HG02588 (cell line): ENCODE measurements around the gene SNRNP25.
A peak's percentile ranks its signal among the peaks of the same experiment; 100 is the strongest.

Experiments
- ATAC-seq: cut with Tn5 transposase; IDR thresholded peaks from one replicate; pipeline ENCODE4 v1.9.1; 2021; ENCODE audit warnings: mild to moderate bottlenecking, moderate library complexity; ENCODE audit not compliant: unreplicated experiment

SNRNP25 gene

DNA sequence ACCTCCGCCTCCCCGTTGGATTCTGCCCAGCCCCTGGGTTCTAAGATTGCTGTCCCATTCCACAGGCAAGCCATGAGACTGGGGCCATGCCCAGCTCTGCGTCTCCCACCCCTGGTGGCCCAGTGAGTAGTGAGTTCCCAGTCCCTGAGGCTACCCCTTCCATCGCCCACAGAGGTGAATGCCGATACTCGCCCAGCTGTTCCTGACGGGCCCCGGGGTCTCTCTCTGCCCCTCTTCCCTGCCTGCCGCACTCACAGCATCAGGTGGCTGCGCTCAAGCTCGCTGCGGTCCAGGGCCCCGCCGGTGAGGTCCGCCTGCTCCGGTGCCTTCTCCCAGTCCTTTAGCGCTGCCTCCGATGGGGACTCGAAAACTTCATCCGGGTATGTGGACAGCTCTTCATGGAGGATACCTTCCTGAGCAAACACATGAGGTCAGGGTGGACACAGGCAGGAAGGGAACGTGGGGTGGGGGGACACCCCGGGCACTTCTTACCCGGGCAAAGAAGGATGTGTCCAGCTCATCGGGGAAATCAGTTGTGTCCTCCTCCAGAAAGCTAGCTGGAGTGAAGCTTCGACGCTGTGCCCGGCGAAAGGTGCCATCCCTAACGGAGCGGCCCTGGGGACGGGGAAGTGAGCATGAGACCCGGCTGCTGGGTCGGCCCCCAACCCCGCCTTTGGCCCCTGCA is 8.8 kb downstream of the SNRNP25 start:
- no peak for ATAC-seq

DNA sequence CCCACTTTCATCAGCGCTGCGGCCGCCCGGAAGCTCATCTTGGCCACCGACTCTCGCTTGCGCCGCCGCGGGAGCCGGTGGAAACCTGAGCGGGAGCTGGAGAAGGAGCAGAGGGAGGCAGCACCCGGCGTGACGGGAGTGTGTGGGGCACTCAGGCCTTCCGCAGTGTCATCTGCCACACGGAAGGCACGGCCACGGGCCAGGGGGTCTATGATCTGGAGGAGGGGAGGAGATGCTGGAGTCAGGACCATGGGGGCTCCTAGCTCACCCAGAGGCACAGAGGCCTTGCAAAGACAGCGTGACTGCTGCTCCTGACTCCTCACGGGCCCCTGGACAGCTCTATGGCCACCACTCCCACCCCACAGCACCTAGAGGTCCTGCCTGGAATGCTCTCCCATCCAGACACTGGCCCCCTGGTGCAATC is 9.4 kb downstream of the SNRNP25 start:
- ATAC-seq, result no peak

DNA sequence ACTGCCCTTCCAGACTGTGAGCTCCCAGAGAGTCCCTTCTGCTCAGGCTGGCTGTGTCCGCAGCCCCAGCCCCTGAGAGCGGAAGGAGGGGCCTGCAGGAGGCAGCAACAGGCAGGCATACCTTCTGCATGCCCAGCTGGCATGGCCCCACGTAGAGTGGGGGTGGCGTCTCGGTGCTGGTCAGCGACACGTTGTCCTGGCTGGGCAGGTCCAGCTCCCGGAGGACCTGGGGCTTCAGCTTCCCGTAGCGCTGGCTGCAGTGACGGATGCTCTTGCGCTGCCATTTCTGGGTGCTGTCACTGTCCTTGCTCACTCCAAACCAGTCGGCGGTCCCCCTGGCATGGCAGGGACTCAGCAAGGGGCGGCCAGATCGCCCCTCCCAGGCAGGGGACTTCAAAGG is 9.8 kb downstream of the SNRNP25 start:
- ATAC-seq, result no peak

DNA sequence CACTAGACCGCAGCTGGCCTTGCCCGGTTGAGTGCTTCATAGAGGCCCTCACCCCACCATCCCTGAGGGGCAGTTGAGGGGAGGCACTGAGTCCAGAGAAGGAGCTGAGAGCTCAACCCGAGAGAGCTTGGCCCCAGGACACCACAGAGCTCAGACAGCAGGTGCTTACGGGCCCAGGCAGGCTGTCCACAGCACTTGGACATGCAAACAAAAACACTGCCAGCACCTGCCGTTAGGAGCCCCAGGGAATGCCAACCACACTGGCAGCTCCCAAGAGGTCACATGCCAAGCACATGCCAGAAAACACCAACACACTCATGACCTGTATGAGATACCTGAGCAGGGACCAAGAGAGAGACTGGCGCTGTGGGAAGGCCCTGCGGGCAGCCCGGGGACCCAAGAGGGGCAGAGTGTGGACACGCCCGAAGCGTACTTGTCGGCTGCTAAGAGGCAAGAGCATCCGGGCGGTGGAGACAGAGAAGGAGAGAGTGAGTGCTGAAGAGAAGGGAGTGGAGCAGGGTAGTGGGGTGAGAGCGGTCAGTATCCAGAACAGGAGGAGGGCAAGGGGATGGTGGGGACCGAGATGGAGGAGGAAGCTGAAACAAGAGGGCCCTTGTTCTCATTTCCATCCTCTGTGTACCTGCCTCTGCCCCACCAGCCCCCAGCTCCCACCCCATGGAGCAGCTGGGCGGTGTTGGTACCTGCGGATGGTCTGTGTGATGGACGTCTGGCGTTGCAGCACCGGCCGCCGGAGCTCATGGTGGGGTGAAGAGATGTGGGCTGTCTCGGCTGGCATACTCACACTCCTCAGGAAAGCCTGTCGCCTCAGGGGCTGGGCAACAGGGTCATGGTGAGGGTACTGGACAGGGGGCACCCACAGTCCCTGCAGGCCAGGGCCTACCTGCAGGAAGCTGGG is 10.6 kb downstream of the SNRNP25 start:
- ATAC-seq, result no peak

DNA sequence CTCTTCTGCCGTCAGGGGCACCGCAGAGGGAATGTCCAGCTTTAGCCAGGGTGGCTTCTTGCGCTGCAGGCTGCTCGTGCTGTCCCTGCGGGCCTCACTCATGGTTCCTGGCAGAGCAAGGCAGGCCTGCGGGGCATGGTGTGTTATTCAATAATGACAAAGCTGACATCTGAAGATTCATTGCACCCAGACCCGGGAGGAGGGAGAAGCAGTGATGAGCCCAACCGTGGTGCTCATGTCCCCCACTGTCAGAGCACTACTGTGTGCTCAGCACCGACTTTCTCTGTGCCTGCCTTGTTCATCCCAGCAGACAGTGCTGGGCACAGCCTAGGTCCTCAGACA is 11.3 kb downstream of the SNRNP25 start:
- no peak for ATAC-seq

DNA sequence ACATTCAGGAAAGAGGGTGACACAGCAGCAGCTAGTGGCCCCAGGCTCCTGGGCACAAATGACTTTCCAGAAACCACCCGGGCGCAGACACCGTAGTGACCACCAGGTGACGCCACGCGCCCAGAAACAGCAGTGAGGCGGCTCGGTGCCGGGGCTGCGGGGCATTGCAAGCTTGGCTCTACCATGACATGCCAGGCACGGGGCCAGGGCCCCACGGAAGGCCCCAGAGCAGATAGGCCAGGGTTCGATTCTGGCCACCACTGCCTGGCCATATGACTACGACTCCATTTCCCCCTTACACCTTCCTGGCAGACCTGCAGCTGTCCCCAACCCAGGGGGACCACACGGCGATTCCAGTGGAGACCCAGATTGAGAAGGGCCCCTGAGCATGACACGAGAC is 12.1 kb downstream of the SNRNP25 start:
- ATAC-seq, result peak; percentile 44

DNA sequence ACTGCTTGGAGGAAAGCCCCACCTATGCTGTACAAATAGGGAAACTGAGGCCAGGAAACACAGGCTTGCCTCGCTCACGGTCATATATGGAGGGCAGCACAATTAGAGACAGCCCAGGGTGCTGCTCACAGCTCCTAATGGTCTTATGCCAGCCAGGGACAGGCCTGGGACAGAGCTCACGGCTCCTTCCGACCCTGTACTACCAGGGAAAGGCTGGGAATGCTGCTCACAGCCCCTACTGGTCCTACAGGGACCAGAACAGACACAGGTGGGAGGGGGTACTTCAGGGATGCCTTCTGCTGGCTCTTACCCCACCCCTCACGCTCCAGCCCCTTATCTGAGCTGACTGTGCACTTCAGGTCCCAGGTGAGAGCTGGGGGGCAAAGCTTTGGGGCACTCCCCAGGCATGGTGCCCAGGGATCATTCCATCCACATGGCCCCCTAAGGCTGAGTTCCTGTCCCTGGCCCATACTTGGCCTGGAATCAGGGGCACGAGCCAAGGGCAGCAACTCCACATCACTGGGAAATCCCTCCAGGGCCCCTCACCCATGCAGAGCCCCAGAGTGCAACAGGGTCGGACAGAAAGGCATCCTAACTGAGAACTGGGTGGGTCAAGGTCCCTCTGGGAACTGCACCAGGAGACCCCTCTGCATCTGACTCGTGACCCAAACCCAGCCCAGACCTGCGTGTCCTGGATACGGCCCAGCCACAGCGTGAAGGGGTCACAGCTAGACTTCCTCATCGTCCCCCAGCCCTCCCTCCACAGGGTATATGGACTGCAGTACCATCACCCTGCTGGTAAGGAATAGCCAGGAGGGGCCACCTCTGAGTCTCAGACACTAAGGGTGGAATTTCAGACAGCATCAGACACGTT is 12.9 kb downstream of the SNRNP25 start:
- ATAC-seq, result no peak

DNA sequence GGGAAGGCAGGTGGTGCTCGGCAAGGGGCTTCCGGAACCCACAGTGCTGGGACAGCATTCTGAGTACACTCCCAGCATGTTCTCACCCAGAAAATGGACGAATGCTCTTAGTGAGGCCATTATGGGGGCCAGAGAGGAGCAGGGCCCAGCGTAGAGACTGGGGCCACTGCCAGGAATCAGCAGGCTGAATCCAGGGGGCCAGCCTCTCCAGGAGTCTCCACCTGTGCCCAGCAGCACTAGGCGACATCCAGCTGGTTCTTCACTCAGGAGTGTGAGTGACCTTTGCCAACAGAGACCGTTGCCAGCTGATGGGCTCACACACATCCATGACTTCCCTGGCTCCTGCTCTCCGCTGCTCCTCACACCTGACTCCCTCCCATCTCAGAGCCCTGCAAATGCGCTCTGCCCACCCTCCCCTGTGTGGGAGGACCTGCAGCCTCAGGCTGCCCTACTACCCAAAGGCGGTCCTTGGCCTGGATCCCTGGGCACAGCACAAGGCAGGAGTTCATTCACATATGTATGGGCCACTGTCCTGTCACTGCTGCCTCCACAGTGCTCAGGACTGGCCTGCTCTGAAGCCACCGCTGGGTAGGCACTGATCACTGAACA is 13.7 kb downstream of the SNRNP25 start:
- no peak for ATAC-seq

DNA sequence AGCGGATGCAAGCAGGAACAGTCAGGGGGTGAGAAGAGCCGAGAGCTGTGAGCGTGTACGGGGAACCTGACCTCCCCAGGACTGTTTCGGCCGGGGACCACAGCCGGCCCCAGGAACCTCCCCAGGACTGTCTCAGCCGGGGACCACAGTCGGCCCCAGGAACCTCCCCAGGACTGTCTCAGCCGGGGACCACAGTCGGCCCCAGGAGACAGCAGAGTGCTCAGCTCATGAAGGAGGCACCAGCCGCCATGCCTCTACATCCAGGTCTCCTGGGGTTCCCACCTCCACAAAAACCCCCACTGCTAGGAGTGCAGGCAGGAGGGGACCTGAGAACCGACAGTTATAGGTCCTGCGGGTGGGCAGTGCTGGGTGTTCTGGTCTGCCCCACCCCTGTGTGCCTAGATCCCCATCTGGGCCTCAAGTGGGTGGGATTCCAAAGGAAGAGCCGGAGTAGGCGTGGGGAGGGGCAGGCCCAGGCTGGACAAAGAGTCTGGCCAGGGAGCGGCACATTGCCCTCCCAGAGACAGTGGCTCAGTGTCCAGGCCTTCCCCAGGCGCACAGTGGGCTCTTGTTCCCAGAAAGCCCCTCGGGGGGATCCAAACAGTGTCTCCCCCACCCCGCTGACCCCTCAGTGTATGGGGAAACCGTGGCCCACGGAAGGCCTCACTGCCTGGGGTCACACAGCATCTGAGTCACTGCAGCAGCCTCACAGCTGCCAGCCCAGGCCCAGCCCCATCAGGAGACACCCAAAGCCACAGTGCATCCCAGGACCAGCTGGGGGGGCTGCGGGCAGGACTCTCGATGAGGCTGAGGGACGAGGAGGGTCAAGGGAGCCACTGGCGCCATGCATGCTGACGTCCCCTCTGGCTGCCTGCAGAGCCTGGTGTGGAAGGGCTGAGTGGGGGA is 14.5 kb downstream of the SNRNP25 start:
- ATAC-seq, result no peak

DNA sequence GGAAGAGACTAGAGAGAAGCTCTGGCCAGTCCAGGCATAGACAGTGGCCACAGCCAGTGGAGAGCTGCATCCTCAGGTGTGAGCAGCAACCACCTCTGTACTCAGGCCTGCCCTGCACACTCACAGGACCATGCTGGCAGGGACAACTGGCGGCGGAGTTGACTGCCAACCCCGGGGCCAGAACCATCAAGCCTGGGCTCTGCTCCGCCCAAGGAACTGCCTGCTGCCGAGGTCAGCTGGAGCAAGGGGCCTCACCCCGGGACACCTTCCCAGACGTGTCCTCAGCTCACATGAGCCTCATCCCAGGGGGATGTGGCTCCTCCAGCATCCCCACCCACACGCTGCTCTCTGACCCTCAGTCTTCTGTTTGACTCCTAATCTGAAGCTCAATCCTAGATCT is 15.6 kb downstream of the SNRNP25 start:
- no peak for ATAC-seq

DNA sequence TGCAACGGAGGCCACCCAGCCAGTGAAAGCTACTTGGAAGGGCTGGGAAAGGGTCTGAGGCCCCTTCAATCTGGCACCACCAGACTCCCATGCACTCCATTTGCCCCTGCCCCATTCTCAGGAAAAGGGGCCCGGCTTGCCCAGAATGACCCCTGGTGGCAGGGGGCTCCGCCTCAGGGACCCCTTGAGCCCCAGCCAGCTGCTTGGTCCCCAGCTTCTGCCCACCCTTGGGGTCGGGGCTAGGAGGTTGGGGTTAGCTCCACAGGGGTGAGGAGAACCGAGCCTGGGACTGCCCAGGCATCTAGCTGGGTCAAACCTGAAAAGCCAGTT is 17.5 kb downstream of the SNRNP25 start:
- ATAC-seq, result no peak

DNA sequence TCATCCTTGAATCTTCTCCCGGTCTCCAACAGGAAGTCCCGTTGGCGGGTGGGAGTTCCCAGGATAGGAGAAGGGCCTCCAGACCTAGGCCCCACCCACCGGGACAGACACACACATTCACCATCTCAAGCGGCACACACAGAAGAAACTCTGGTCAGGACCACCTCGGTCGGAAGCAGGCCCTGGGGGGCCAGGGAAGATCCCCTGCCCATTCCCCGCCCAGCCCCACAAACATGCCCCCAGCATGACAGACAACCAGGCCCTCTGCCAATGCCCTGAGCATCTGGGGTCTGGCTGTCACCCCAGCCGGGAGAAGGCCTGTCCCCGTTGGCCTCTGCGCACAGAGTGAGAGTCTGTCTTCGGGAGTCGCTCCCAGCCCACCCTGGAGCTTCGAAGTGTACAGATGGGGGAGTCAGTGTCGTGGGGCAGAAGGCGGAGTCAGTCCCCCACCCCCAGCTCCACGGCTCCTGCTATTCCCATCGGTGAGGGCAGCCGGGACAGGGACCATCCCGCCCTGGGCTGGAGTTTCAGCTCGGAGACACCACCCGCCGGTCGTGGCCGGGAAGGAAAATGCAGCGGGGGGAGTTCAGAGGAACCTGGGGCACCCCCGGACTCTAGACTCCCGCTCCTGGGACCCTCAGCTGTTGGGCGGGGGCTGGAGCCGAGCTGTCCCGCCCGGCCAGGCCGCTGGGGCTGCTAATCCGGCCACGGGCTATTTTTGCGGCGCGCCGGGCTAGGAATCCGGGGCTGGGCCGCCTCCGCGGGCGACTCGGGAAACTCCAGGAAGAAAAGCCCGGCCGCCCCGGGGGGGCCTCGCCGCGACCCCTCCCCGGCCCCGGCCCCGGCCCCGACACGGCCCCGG is 18.1 kb downstream of the SNRNP25 start:
- ATAC-seq, result no peak

DNA sequence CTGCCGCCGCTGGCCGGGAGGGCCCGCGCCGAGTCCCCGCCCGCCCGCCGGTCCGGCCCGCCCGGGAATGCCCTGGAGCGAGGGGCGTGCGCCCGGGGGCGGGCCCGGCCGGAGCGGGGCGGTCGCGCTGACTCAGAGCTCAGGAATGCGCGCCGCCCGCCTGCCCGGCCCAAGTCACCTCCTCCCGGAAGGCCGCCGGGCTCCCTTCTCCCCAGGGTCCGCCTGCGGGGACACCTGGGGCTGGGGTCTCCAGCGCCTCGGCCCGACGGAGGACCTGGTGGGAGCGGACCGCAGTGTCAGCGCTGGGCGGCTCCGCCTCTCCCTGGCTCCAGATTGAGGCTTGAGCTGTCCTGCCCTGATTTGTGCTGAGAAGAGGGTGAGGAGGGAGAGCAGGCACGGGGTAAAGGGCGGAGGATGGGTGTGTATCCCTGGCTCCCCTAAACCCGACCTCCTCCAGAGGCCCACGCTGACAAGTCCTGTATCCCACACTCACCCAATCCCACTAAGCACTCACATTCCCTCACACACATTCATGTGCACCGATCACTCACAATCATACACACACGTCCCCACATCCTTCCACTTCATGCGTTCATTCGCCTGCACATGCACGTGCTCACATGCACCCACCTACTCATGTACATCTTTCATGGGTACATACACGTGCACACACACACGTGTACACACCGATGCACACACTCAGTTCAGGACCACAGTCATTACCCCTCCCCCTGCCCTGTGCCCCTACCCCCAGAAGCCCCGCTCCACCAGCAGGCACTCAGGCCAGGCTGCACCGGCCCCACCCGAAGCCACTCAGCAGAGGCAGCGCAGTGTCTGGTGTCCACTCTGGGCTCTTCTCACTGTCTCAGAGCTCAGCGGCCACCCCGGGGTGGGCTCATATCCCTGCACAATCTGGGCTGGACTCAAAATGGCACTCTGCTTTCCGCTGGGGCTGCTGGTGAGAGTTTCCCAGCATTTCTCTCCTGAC is 19.2 kb downstream of the SNRNP25 start, which contains the start of gene RHBDF1:
TSS of gene RHBDF1 (minus strand) at position 71 of the 988 bp plus-strand sequence. CDS start 7,616 bp downstream, outside the sequence.
- ATAC-seq, result no peak

DNA sequence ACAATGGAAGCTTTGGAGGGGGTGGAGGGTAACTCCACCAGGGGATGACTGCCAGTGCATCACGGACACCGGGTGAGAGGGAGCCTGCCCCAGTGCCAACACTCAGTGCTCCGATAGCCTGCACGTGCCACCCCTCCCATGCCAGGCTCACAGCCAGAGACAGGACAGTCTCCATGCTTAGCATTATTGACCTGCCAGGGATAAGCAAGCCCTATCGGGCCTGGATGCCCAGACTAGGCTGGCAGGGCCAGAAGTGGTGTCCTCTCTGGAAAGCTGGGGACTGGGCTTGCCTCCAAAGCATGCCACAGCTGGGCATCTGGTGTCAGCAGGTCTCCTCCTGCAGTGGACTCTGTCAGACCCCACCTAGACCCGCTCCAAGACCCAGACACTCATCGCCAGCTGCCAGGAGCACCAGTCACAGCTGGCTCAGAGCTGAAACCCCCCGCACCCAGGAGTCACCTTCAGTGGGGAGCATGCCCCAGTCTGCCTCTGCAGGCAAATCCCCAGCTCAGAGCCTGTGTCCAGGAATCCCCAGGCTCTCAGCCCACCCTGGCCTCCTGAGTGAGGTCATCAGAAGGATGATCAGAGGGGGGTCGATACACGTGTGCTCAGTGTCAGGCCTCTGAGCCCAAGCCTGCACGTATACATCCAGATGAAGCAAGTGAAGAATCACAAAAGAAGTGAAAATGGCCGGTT is 20.6 kb downstream of the SNRNP25 start:
- no peak for ATAC-seq

DNA sequence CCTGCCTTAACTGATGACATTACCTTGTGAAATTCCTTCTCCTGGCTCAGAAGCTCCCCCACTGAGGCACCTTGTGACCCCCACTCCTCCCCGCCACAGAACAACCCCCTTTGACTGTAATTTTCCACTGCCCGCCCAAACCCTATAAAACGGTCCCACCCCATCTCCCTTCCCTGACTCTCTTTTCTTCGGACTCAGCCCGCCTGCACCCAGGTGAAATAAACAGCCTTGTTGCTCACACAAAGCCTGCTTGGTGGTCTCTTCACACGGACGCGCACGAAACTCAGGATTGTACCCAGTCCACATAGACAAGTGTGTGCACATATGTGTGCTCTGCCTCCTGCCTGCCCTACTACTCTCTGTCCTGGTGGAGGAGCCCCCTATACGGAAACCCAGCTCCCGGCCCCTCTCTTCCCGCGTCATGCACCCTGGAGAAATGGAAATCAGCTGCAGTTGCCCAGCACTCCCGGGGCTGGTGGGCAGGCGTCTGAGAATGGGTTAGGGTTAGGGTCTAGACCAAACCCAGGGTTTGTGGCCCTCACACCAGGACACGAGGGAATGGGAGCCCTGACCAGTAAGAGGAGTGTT is 21.2 kb downstream of the SNRNP25 start:
- ATAC-seq, result no peak

DNA sequence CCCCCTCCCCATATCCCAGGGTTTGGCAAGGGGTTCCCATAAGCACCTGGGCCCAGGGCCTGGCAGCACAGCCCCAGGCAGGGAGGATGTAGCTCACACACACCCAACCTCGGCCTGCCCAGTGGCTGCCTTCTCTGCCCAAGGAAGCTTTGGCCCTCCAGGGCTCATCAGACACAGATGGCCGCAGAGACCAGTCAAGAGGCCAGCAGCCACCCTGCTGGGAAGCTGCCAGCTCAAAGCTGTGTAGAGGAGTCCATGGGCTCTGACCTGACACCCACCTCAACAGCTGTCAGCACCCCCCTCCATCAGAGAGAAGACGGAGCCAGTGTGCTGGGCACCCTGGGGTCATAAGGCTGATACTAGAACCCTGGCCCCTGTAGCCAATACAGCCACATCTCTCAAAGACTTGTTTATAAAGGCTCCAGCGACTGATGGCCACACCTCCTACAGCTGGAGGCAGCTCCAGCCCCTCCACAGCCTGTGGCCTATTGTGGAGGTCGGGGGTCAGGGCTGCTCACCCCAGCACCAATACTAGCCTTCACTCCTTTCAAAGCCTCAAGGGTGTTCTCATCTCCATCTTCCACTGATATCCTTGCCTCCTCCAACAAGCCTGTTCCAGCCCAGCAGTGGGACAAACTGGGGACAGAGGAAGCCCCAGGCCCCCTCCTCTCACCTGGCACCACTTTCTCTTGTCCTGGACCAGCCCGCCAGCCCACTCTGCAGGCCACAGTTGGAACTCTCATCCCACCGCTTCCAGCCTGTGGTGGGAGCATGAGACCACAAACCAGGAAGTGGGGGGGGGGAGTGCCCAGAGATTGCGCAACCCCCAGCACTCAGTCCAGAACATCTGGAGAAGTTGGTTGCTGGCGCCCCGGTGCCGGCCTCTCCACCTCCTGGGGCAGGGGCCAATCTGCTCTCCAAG is 22.2 kb downstream of the SNRNP25 start:
- ATAC-seq, result no peak
